Brain microvascular endothelial cell (primary cell): Measurements from ENCODE around the gene ATP6V0A1.
A peak's percentile ranks its signal among the peaks of the same experiment; 100 is the strongest.

Source experiments
- DNase-seq: peaks from one replicate; pipeline ENCODE4 v3.0.0-alpha.2; 2020
- H3K27ac ChIP-seq: fragments of 250-450 bp; sonication (Bioruptor Pico); 2 replicates; pipeline ENCODE4 v1.5.1; 2020; ENCODE audit warnings: mild to moderate bottlenecking, moderate library complexity
- H3K27me3 ChIP-seq: fragments of 250-450 bp; sonication (Bioruptor Pico); replicated peaks from 2 replicates; pipeline ENCODE4 v1.5.1; 2020; ENCODE audit warnings: mild to moderate bottlenecking
- H3K36me3 ChIP-seq: fragments of 250-450 bp; sonication (Bioruptor Pico); replicated peaks from 2 replicates; pipeline ENCODE4 v1.5.1; 2020; ENCODE audit warnings: mild to moderate bottlenecking
- H3K4me3 ChIP-seq: 2 replicates; pipeline ENCODE4 v1.5.1; 2011; ENCODE audit warnings: low read depth, mild to moderate bottlenecking, control low read depth, low read length, moderate library complexity
- in situ Hi-C: cut with HindIII; loops from 2 replicates; pipeline ENCODE4 v1.10.0; 2017; ENCODE audit warnings: low sequenced_read_pairs, low pct_ligation_motif_present
- TF ChIP-seq, protein P1 (sequence below): IDR thresholded peaks from 2 replicates; pipeline ENCODE4 v1.5.1; 2011; ENCODE audit warnings: low read depth, mild to moderate bottlenecking, moderate library complexity, low read length, control low read depth, inconsistent platforms; ENCODE audit errors: missing control alignments

Gene ATP6V0A1

GRCh38 chr17:42460371-42460770 lies 1.7 kb downstream of the ATP6V0A1 start:
- in situ Hi-C loops: no loop called here
- no peak for DNase-seq
- no peaks in the 10 kb centered on the region for H3K27me3 ChIP-seq
- H3K4me3 ChIP-seq: peak overlapping the region; percentile 81
- TF ChIP-seq, protein P1, sequence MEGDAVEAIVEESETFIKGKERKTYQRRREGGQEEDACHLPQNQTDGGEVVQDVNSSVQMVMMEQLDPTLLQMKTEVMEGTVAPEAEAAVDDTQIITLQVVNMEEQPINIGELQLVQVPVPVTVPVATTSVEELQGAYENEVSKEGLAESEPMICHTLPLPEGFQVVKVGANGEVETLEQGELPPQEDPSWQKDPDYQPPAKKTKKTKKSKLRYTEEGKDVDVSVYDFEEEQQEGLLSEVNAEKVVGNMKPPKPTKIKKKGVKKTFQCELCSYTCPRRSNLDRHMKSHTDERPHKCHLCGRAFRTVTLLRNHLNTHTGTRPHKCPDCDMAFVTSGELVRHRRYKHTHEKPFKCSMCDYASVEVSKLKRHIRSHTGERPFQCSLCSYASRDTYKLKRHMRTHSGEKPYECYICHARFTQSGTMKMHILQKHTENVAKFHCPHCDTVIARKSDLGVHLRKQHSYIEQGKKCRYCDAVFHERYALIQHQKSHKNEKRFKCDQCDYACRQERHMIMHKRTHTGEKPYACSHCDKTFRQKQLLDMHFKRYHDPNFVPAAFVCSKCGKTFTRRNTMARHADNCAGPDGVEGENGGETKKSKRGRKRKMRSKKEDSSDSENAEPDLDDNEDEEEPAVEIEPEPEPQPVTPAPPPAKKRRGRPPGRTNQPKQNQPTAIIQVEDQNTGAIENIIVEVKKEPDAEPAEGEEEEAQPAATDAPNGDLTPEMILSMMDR: no peak
- H3K27ac ChIP-seq: no peak overlapping the region
- peaks cover 16% of the 10 kb centered on the region for H3K36me3 ChIP-seq

- H3K4me3 ChIP-seq: no peak overlapping the region
- in situ Hi-C loops: no loop called here
- DNase-seq: no peak
- no peaks in the 10 kb centered on the region for H3K27me3 ChIP-seq
- TF ChIP-seq, protein P1: no peak
- no peak overlapping the region for H3K27ac ChIP-seq
- H3K36me3 ChIP-seq: peaks cover 42% of the 10 kb centered on the region
Measured at GRCh38 chr17:42463976-42464400, 5.3 kb downstream of the ATP6V0A1 start.

GRCh38 chr17:42467889-42468288 lies 9.2 kb downstream of the ATP6V0A1 start:
- no peak overlapping the region for H3K4me3 ChIP-seq
- peaks cover 50% of the 10 kb centered on the region for H3K36me3 ChIP-seq
- no peak overlapping the region for H3K27ac ChIP-seq
- no peak for DNase-seq
- TF ChIP-seq, protein P1: no peak
- no peaks in the 10 kb centered on the region for H3K27me3 ChIP-seq
- in situ Hi-C loops: no loop called here

DNA sequence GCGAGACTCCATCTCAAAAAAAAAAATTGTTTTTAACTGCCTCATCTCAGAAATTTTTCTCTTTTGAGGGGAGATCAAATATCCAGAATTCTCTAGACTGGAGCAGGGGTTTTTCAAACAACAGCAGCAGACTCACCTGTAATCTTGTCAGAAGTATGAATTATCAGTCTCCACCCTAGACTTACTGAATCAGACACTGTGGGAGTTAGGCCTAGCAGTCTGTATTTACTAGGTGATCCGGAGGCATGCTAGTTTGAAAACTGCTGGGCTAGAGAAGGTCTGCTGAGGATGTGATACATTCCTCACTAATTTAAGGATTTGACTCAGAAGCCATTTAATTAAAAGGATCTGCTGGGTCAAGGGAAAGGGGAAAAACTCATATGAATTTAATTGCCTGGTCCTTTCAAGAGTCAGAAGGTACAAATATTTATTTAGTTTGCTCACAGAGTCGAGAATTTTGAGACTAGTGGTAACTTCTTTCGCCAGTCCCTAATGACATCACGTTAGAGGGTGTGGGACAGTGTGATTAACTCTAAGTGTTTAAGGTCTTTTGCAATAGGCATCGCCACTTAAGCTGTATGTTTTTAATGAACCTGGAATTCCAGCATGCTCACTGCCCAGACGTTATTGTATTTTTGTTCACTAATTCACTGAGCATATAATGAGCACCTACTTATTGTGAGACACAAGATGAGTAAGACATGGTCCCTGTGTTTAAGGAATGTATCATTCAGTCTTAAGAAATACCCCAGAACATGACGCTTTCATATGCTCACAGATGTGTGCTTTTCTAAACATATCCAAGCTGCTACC lies 14.2 kb downstream of the ATP6V0A1 start:
- no peak overlapping the region for H3K4me3 ChIP-seq
- peak; percentile 20 for DNase-seq
- TF ChIP-seq, protein P1: no peak
- H3K27me3 ChIP-seq: no peaks in the 10 kb centered on the region
- H3K36me3 ChIP-seq: peaks cover 43% of the 10 kb centered on the region
- in situ Hi-C loops: no loop called here
- peak overlapping the region; percentile 19 for H3K27ac ChIP-seq

GRCh38 chr17:42474276-42474675 lies 15.6 kb downstream of the ATP6V0A1 start:
- in situ Hi-C loops: no loop called here
- TF ChIP-seq, protein P1: no peak
- DNase-seq: no peak
- Histone ChIP-seq H3K27ac (no peak overlapping the region), H3K36me3 (peaks cover 40% of the 10 kb centered on the region), H3K27me3 (no peaks in the 10 kb centered on the region), H3K4me3 (no peak overlapping the region)
